Thyroid gland (tissue), 4 donors: Measurements from ENCODE around the gene RETSAT.

Source experiments
- POLR2A ChIP-seq, 2 donors: fragments of 450-650 bp; IDR thresholded peaks; one replicate each; pipeline ENCODE4 v1.6.1; 2017; ENCODE audit warnings: antibody characterized with exemption in 2 of 2, mild to moderate bottlenecking in 2 of 2, moderate library complexity in 1 of 2
- TF ChIP-seq, protein P1 (sequence below), 6 experiments: fragments of 200-600 bp in 3 of 6; fragments of 450-650 bp in 3 of 6; sonication (generic) in 3 of 6; IDR thresholded peaks; one replicate each; pipeline ENCODE4 v1.5.1; 2016 to 2019; ENCODE audit warnings: antibody characterized with exemption in 6 of 6, mild to moderate bottlenecking in 2 of 6, inconsistent platforms in 1 of 6, moderate library complexity in 1 of 6

DNA sequence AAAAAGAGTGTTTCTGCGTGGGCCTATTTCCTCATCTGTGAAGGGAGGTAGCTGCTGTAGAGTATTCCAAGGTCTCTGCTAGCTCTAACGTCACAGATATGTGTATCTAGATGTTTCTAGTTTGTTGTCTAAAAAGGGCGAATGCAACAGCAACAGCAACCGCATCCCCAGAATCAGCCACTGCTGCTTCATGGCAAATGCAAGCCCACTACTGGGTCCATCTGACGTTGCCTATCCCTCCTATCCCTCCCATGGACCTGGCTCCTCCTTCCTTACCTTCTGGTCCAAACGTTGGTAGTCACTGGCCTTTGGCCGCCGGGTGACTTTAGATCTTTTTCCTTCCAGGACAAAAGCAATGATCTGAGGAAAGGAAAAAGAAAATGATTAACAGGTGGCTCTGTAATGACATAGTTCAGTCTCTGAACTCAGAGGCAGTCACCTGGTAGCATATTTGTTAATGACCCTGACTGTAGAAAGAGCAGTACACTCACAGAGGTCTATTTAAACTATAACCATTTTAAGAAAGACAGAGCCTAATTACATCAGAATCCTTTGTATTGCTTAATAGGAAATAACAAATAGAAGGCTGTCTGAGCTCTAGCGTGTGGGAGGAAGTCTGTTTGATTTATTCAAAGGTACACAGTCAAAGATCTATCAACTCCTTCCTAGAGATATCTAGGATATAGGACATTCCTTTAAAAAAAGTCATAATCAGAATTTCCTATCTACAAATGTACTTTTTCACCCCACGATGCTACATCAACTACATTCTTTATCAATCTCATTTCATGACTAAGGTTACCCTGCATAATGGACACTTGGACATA is 29.5 kb downstream of the RETSAT start:
- TF ChIP-seq, protein P1, sequence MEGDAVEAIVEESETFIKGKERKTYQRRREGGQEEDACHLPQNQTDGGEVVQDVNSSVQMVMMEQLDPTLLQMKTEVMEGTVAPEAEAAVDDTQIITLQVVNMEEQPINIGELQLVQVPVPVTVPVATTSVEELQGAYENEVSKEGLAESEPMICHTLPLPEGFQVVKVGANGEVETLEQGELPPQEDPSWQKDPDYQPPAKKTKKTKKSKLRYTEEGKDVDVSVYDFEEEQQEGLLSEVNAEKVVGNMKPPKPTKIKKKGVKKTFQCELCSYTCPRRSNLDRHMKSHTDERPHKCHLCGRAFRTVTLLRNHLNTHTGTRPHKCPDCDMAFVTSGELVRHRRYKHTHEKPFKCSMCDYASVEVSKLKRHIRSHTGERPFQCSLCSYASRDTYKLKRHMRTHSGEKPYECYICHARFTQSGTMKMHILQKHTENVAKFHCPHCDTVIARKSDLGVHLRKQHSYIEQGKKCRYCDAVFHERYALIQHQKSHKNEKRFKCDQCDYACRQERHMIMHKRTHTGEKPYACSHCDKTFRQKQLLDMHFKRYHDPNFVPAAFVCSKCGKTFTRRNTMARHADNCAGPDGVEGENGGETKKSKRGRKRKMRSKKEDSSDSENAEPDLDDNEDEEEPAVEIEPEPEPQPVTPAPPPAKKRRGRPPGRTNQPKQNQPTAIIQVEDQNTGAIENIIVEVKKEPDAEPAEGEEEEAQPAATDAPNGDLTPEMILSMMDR (IDR thresholded peaks at IDR 0.05): no peak
- TF ChIP-seq POLR2A (IDR thresholded peaks at IDR 0.05): no peak
